Mesothelial cell of epicardium (in vitro differentiated cells): ENCODE data around the gene ADAMTSL5. TPM values are rescaled to one million over a fixed set of nuclear protein-coding genes. Genes with fewer than 3 reads are reported as not detected.

Experiments used
- DNase-seq, 2 experiments: peaks; one replicate each; pipeline ENCODE4 v3.0.0; 2021; ENCODE audit warnings: low spot score in 2 of 2; ENCODE audit not compliant: unreplicated experiment in 2 of 2
- H3K27ac Mint-ChIP-seq: 2 replicates; pipeline ENCODE4 v1.8.0; 2021; ENCODE audit warnings: mixed read lengths
- H3K27me3 Mint-ChIP-seq: 2 replicates; pipeline ENCODE4 v1.8.0; 2021; ENCODE audit warnings: low read depth, mixed read lengths
- H3K36me3 Mint-ChIP-seq: 2 replicates; pipeline ENCODE4 v1.8.0; 2021; ENCODE audit warnings: mixed read lengths
- H3K4me1 Mint-ChIP-seq: 2 replicates; pipeline ENCODE4 v1.8.0; 2021; ENCODE audit warnings: mixed read lengths
- H3K4me3 Mint-ChIP-seq: 2 replicates; pipeline ENCODE4 v1.8.0; 2021; ENCODE audit warnings: mild to moderate bottlenecking, moderate library complexity, mixed read lengths
- H3K9me3 Mint-ChIP-seq: 2 replicates; pipeline ENCODE4 v1.8.0; 2021; ENCODE audit warnings: mixed read lengths
- CTCF ChIP-seq: fragments of 200-600 bp; sonication (generic); IDR thresholded peaks from one replicate; pipeline ENCODE4 v1.5.0; 2021; ENCODE audit warnings: antibody characterized with exemption; ENCODE audit not compliant: unreplicated experiment
- total RNA-seq: library from RNA; stranded (reverse); gene quantifications from 3 replicates; pipeline ENCODE4 v1.2.1, GENCODE V29; 2021

The ADAMTSL5 gene
- total RNA-seq, 1 donor from 2014 or later = 4.6 TPM

GRCh38 chr19:1474765-1475351 lies 38.0 kb downstream of the ADAMTSL5 start:
- no peak for TF ChIP-seq CTCF
- peaks cover 39% of the 10 kb centered on the region for H3K27me3 Mint-ChIP-seq

DNA sequence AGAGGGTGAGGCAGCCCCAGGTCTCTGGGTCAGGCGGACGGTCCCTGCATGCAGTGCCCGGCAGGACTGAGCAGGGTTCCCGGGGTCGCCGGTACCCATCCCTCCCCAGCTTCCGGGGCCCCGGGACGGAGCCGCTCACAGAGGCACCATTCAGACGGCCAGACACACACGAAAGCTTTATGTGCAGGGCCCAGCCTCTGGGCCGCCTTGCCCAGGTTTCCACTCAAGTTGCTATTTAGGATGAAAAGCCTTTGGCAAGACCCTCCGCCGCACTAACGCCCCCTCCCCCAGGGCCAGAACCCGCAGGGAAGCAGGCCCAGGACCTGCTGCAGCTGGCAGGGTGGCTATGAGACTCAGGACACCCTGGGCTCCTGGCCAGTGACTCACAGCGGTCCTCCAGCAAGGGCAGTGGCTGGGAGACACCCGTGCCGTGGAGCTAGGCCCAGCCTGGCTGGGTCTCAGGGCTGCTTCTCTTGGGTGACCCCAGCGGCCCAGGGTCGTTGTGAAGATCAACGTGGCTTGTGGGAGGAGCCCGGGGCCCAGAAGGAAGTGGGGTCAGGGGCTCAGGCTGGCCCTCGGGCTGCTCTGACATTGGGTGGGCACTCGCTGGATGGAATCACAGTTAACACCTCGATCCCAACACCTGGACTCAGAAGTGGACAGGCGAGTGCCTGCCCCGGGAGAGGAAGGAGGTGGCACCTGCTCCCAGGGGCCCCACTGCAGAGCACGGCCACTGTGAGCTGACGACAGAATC lies 38.6 kb downstream of the ADAMTSL5 start:
- Mint-ChIP-seq H3K27me3 (peaks cover 39% of the 10 kb centered on the region), H3K36me3 (no peaks in the 10 kb centered on the region), H3K4me1 (peaks cover 10% of the 10 kb centered on the region), H3K4me3 (no peak overlapping the region), H3K9me3 (no peaks in the 10 kb centered on the region), H3K27ac (no peak overlapping the region)
- no peak for TF ChIP-seq CTCF
- no peak for DNase-seq

More at GRCh38 chr19:1474765-1475351, 38.0 kb downstream of the ADAMTSL5 start:
- Mint-ChIP-seq H3K4me3 (no peak overlapping the region), H3K4me1 (peaks cover 11% of the 10 kb centered on the region), H3K36me3 (no peaks in the 10 kb centered on the region), H3K9me3 (no peaks in the 10 kb centered on the region), H3K27ac (no peak overlapping the region)
- DNase-seq = no peak

DNA sequence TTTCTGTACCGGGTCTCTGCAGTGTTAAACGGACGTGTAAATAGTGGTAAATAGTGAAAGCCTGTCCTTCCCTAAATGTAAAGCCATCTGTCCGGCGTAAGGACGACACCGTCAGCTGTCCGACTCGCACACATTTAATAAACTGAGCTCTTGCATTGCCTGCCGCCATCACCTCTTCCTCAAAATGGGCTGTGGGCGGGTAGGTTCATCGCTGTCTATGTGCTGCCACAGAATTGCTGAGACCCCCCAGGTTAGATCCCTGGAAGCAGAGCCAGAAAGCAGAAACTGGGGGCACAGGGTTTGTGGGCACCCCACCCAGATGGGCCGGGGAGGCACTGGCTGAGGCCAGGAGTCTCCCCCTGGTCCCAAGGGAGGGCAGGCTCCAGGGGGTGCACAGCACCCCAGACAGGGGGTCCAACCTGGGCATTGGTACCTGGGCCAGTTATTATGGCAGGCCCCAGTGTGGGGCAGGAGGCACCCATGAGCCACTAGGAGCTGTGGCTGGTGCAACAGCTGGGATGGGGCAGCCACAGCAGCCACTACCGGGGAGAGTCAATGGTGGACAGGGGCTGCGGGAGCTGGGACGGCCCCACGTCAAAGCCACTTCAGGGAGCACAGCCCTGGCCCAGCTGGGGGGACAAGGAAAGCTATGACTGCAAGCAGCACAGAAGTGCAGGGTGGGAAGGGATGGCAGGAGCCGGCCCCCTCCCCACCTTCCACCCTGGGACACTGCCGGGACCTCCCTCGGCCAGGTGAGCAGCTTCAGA lies 39.6 kb downstream of the ADAMTSL5 start:
- H3K4me3 Mint-ChIP-seq = no peak overlapping the region
- no peak for TF ChIP-seq CTCF
- no peaks in the 10 kb centered on the region for H3K36me3 Mint-ChIP-seq
- no peak for DNase-seq
- peaks cover 7% of the 10 kb centered on the region for H3K4me1 Mint-ChIP-seq
- H3K27me3 Mint-ChIP-seq = peaks cover 44% of the 10 kb centered on the region
- H3K9me3 Mint-ChIP-seq = no peaks in the 10 kb centered on the region
- H3K27ac Mint-ChIP-seq = no peak overlapping the region

- Mint-ChIP-seq H3K4me3 (no peak overlapping the region), H3K27ac (no peak overlapping the region), H3K27me3 (peaks cover 45% of the 10 kb centered on the region), H3K9me3 (no peaks in the 10 kb centered on the region), H3K4me1 (peaks cover 7% of the 10 kb centered on the region), H3K36me3 (no peaks in the 10 kb centered on the region)
- no peak for TF ChIP-seq CTCF
- no peak for DNase-seq
Observed at GRCh38 chr19:1472231-1473084, 40.4 kb downstream of the ADAMTSL5 start.

DNA sequence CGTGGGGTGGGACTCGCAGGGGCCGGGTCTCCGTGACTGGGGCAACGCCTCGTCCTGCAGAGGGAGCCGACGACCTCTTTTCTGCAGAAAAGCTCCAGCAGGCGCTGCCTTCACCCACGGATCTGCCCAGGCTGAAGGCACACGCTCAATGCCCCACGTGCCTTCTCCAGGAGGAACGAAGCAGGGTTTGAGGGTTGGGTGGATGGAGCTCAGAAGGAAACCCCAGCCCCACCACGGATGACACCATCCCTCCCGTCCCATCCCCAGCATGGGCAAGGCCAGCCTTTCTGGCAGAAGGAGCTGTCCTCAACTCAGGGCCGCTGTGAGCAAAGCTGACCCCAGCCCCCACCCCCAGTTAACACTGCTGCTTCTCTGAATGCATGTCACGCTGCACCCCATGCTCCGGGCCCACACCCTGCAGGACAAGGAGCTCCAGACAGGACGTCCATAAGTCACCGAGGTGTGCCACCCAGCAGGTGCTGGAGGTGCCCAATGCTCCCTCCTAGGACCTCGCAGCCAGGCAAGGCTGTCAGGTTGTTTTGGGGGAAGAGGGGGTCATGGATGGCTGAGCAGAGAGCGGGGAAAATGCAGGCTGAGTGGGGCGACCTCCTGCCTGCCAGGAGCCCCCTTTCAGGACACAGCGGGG lies 41.2 kb downstream of the ADAMTSL5 start:
- peaks cover 7% of the 10 kb centered on the region for H3K4me1 Mint-ChIP-seq
- DNase-seq = no peak

More for the DNA sequence above, 41.2 kb downstream of the ADAMTSL5 start:
- no peaks in the 10 kb centered on the region for H3K9me3 Mint-ChIP-seq
- H3K36me3 Mint-ChIP-seq = no peaks in the 10 kb centered on the region
- TF ChIP-seq CTCF = no peak
- H3K27me3 Mint-ChIP-seq = peaks cover 49% of the 10 kb centered on the region
- H3K4me3 Mint-ChIP-seq = no peak overlapping the region
- no peak overlapping the region for H3K27ac Mint-ChIP-seq
